Fibroblast of skin of abdomen (primary cell): Measurements from ENCODE around the gene PIK3AP1.
"Not testable (repeated sequence)": the region's sequence is repeated elsewhere in the genome, so short reads cannot be mapped to it uniquely, and the experiment has no call there.

ENCODE experiments used
- DNase-seq: peaks from one replicate; pipeline ENCODE4 v3.0.0-alpha.2; 2013

Gene PIK3AP1

DNA sequence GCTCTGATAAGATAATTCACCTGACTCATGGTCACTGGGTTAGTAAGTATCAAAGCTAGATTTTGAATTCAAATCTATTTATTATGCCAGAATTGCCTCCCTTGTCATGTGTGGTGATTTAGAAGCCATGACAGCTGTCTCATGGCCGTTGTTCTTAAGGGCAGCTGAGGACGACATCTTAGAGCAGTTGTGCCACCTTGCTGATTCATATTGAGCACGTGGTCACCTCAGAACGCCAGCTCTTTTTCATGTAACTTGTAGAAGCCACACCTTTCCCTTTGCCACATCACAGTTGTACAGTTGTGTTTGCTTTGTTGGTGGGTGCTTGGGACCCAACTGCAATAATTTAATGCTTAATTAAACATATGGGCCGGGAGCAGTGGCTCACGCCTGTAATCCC lies 4.3 kb upstream of the PIK3AP1 start:
- DNase-seq = no peak

DNA sequence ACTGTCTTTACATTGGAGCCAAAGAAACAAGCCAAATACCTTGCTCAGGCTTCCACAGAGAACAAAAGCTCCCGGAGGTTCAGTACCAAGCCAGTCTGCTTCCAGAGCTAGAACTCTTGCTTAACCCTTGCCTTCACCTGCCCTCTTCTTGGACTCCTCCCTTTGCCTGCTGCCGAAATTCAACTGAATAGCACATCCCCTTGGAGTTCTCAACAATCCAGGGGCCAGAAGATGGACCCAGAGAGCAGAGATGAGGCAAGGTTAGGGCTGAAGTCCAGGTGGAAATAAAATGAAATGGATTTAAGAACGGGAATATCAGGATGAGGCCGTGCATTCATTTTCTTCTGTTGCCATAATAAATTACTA lies 876 bp upstream of the PIK3AP1 start:
- DNase-seq = no peak

DNA sequence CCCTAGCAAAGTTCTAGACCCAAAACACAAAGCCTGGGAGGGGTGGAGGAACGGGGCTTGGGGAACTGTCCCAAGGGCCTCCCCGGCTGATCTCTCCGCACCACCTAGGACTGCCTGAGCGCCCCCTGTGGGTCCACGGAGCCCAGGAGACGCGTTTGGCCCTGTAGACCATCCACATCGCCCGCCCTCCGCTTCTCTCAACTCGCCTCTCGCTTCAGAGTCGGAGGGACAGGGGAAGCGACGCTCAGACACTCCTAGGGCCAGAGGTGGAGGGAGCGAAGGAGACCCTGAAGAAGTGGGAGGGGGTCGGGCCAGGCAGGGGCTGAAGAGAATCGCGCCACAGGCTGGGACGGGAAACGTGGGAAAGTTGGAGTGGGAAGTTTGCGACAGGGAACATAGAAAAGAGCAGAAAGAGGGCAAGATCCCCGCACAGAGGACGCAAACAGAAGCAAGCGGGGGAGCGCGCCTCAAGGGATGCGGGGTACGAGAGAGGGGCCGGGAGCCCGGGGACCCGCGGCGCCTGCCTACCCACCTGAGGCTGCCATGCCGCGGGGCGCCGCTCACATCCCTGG lies 378 bp downstream of the PIK3AP1 start:
- DNase-seq = no peak

DNA sequence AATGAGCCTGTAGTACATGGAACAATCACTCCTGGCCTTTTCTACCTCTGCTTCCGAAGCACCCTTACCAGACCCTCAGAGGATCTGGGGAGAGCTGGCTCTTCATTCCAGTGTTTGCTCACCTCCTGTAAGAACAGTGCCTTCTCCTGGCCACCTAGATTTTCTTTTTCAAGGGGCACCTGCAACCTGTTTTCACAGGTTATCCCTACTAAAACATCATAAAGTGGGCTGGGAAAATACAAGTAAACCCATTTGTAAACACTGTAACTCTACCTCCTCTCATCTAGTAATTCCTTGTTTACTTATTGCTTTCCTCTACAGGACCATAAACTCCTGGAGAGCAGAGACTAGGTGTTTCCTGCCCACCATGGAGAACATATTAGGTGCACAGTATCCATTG lies 1.1 kb downstream of the PIK3AP1 start:
- DNase-seq = no peak

DNA sequence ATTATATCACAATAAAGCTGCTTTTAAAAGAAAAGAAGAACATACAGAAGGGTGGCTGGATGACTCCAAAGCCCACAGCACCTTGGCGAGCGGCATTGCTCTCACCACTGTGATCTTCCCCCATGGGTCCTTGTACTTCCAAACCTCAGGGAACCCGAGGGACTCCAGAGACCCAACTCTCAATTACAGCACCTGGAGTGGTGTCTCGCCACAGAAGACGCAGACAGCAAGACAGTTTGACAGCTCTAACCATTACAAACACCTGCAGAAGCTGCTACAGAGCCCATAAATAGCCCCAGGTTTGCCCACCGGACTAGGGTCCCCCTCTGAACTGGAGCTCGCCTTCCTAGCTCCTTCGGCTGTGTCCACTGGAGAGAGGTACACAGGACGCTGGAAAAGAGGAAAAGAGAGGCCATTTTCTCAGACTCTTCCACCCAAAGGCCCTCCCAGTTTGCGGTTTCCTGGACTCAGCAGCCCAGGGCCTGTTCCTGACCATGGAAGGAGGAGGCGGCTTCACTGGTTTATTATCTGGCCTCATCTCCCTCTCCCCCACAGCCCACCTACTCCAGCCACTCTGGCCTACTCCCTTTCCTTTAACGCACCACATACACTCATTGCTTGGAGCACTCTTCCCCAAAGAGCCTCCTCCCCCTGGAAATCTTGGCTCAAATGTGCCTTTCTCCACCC lies 1.9 kb downstream of the PIK3AP1 start:
- no peak for DNase-seq

DNA sequence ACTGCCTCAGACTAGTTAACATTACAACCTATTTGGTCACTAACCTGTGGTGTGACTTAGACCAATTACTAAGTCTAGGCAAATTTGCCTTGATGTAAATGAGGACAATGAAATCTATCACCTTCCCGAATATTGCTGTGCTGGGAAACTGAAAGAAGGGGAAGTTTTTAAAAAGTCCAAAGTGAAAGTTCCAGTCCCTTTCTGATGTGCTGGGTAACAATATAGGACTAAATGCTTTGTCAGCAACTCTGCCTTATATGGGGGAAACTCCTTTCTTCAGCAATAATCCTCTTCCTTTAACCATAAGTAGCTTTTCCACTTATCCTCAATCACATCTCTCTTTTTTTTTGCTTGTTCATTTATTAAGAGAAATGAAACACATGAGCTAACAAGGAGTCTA lies 3.9 kb downstream of the PIK3AP1 start:
- DNase-seq = no peak

DNA sequence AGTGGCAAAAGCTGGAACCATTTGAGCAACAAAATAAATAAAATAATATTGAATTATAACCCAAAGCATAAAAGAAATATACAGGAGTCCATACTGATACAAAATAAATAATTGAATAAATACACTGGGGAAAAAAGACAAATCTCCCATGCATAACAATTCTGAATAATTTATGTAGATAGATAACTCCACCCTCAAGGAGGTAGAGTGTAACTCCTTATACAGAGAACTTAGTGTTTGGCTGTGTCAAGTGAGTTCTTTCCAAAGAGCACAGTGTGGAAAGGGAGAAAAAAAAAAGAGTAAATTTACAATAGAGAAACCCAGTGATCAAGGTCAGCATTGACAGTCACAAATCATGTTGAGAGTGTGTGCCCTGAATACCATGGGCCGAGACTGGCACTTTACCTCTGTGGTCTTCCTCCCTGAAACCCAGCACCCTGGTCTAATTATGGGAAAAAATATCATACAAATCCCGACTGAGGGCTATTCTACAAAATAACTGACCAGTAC lies 5.5 kb downstream of the PIK3AP1 start:
- no peak for DNase-seq

DNA sequence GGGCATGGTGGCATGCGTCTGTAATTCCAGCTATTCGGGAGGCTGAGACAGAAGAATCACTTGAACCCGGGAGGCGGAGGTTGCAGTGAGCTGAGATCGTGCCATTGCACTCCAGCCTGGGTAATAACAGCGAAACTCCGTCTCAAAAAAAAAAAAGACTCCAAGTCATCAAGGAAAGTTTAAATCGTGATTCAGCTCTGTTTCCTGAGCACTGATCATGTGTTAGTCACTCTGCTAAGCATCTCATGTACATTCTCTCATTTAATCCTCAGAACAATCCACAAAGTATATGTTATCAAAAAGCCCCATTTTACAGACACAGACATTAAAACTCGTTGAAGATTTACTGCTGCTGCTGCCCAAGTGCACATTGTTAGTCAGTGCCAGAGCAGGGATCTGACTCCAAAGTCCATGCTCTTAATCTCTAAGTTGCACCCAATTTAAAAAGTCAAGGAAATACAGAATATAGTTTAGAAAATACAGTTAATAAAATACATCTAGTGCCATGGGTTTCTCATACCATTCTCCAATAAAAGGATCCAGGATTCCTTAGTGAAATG lies 6.2 kb downstream of the PIK3AP1 start:
- peak; percentile 26 for DNase-seq

DNA sequence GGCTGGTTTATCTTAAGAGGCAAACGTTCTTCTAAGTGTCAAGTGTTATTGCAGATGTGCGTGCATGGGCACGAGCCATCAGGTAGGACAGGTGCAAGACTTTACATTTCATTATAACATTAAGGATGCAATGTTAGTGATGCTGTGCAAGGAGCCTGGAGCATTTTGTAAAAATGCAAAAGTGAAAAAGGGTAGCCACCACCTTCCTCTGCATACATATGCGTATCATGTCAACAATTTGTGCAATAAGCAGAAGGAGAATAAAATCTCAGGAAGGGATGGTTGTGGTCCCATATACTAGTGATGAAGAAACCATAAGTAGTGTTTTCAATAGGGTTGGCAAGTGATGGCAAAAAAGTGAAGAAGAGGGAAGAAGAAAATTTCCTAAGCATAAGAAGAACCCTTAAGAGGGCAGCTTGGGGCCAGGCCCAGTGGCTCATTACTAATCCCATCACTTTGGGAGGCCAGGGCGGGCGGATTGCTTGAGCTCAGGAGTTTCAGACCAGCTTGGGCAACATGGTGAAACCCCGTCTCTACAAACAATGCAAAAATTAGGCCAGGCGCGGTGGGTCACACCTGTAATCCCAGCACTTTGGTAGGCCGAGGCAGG lies 7.5 kb downstream of the PIK3AP1 start:
- DNase-seq = no peak

DNA sequence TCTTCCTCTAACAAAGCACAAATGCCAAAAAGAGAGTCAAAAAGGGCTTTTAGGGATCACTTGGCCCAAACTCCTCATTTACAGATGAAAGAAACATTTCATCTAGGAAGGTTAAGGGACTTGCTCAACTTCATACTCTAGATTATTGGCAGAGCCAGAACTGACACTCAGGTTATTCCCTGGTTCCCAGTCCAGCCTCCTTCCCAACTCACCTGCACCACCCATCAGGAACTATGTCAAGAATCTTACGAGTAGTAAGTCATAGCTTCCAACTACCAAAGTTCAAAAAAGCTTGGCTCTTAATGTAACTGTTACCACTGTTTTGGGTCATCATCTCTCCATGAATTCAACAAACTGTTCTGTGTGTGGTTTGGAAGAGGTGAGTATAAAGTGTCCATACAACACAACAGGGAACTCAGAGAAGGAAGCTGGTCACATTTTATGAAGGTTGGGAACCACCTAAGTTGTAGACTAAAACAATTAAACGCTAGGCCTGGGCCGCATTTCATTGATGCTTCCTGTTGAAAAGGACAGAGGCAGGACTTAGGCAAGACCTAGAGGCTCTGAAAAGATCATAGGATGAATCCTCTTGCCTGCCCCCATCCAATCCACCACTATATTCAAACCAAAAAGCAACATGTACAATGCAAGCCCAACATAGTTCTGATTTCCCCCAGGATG lies 9.1 kb downstream of the PIK3AP1 start:
- DNase-seq = no peak

DNA sequence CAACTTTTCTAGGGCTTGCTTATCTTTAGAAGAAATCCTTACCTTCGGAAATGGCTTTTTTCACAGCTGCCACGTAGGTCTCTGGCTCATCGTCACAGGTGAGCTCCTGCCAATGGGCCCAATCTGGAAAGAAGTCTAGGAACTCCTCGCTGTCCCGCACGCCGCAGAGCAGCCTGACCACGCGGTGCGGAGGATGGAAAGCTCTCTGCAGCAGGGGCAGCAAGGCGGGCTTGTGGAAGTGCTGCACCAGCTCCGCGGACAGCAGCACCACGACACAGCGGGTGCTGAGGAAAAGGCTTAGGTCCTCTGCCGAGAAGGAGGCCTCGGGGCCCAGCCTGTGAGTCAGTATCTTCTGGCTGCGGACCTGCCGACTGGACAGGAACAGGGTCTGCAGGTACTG lies 10.8 kb downstream of the PIK3AP1 start:
- no peak for DNase-seq

DNA sequence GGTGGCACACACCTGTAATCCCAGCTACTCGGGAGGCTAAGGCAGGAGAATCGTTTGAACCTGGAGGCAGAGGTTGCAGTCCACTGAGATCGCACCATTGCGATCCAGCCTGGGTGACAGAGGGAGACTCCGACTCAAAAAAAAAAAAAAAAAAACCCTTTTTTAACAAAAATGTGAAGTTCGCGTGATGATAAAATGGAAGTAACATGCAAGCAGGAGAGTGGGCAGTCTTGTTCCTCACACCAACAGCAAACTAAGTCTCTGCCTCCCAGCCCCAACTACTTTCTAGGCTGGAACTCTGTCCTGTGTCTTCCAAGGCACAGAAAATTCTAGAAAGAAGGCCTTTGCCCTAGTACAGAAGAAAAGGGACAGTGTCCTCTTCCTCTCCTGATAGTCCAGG lies 11.3 kb downstream of the PIK3AP1 start:
- DNase-seq = no peak

DNA sequence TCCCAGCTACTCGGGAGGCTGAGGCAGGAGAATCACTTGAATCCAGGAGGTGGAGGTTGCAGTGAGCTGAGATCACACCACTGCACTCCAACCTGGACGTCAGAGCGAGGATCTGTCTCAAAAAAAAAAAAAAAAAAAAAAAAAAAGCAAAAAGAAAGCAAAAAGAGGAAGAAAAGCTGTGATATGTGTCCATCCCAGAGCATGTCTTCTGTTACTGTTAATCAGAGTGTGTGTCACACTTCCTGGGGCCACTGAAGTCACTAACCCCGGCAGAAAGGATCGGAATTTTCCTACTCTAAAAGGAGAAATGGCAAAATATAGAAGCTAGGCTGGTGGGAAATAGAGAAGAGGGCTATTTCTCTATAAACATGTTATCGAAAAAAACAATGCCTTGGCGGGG lies 11.9 kb downstream of the PIK3AP1 start:
- DNase-seq = no peak

DNA sequence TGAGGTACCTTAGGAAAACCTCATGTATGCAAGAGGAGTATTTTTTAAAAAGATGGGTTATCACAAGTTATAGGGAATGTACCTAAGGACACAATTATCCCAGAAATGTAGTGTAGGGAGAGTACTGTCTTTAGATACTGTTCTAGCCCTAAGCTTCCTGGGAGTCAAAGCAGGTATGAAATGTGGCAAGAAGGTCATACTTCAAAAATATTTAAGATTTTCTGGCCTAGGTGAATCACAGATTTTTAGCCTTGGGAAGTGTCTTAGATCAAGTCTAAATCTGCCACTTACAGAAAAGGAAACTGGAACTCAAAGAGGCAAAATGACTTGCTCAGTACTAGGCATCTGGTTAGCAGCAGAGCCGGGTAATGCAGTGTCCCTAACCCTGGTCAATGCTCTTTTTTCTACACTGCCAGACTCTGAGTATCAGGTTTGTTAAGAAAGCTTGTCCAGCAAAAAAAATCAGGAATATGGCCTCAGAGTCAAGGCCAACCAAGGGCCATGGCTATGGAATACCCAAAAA lies 13.9 kb downstream of the PIK3AP1 start:
- no peak for DNase-seq

DNA sequence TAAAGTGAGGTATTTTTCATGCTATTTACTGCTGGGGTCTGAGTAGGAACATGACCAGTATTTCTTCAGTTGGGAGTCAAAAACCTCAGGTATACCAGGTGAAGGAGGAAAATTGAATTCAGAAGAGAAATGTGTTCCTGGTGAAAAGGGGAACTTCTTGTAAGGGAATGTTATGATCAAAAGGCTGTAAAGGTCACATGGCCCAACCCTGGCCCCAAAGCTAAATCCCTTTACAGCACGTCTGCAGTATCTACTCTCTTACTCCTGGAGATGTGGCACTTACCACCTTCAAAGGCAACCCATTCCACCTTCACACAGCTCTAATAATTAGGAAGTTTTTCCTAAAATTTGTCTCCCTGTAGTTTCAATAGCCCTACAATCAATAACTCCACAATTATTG lies 15.2 kb downstream of the PIK3AP1 start:
- DNase-seq = no peak

DNA sequence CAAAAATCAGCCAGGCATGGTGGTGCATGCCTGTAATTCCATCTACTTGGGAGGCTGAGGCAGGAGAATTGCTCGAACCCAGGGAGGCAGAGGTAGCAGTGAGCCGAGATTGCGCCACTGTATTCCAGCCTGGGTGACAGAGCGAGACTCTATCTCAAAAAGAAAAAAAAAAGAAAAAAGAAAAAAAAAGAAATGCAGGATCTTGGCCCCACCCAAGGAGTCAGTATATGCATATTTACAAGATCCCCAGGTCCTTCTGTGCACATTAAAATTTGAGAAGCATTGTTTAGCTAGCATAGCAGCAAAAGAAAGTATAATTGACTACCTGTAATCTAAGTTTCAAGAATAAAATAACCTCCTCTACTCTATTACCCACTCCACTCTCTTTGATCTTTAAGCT lies 15.8 kb downstream of the PIK3AP1 start:
- no peak for DNase-seq

DNA sequence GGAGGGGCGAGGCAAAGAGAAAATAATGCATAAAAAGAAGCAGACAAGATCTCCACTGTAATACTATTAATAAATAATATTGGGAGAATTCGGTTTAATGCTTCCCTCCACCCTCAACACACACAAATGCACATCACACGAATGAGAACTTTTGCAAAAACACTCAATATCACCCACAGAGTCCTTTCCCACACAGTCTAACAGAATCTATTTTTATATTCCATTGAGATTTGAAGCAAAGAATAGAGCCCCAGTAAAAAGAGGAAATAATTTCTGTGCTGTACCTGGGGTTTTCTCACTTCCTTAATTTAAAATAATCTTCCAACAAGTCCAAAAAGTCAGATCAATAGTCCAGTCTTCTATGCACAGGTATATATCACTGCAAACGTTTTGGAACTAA lies 17.0 kb downstream of the PIK3AP1 start:
- DNase-seq = no peak

DNA sequence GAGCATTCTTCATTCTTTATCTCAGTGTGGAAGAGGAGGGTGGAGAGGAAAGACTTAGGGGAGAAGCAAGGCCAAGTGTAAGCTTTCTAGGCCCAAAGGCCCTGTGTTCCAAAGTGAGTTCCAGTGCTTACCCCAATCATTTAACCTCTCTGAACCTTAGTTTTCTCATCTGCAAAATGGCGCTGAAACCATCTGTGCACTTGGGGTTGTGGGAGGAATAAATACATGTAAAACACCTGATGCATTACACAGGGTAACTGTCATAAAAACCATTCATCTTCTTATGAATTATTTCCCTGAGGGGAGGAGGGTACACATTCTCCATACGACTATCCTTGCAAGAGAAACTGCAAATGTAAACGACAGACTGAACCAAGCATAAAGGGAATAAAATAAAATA lies 19.0 kb downstream of the PIK3AP1 start:
- DNase-seq = no peak

DNA sequence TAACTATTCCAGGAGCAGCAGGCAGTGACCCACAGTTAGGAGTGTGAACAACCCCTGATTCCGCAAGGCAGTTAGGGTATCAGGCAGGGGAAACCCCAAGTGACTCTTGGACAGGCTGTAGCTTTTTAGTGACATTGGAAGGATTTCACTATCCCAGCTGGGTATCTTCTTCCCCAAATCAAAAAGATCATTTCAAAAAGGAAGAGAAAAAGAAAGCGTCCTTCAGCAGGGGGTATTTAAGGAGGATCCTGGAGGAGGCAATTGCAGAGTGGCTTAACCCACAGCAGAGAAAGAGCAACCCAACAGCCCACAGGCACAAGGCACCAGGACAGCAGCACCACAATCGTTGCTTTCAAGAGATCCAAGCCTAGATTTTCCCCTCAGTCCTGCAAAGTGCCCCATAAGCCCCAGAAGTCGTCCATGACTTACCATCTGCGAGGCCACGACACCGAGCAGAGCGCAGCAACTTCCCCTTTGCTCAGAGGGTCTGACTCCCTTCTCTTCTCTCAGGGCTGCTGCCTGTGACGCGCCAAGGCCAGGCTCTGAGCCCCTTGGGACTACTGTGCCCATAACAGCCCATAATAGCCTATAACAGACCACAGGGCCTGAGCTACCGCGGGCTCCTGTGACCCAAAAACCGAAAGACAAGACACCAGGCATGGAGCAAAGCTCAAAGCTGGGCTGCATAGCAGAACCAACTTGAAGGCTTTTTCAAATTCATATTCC lies 19.8 kb downstream of the PIK3AP1 start:
- no peak for DNase-seq

DNA sequence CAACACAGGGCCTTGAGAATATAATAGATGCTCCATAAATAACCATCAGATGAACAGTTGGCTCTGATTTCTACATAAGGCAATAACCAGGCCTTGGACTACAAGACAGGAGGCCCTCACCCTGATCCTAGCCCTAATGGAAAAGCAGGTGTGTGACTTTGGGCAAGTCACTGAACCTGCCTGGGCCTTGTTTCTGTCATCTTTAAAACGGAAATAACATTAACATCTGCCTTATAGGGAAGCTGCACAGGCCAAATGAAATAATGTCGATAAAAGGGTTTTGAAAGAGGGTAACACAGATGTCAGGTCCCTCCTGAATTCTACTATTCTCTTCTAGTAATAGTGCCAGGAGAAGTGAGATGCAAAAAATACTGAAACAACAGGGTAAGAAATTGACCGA lies 20.7 kb downstream of the PIK3AP1 start:
- no peak for DNase-seq

DNA sequence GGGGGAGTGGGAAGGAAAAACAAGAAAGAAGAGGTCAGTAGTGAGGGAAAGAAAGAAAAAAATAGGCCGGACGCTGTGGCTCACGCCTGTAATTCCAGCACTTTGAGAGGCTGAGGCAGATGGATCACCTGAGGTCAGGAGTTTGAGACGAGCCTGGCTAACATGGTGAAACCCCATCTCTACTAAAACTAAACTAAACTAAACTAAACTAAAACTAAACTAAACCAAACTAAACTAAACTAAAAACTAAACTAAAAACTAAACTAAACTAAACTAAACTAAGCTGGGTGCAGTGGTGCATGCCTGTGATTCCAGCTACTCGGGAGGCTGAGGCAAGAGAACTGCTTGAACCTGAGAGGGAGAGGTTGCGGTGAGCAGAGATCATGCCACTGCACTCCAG lies 22.0 kb downstream of the PIK3AP1 start:
- DNase-seq = not testable (repeated sequence)

DNA sequence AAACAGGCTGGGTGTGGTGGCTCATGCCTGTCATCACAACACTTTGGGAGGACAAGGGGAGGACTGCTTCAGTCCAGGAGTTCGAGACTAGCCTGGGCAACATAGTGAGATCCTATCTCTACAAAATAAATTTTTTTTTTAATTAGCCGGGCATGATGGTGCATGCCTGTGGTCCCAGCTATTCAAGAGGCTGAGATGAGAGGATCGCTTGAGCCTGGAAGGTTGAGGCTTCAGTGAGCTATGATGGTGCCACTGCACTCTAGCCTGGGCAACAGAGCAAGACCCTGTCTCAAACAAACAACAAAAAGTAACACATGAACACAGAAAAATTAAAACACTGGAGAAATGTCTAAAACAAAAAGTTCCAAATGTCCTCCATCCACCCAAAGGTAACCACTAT lies 22.9 kb downstream of the PIK3AP1 start:
- DNase-seq = no peak
